Thoracic aorta (tissue), 2 donors: ENCODE measurements around the gene LEF1. TPM values are rescaled to one million over a fixed set of nuclear protein-coding genes. Genes with fewer than 3 reads are reported as not detected.

ENCODE experiments used
- ATAC-seq: fragments of 150-250 bp; one replicate; pipeline ENCODE4 v1.8.0; 2017; ENCODE audit warnings: low read depth; ENCODE audit not compliant: insufficient number of reproducible peaks, low FRiP score
- DNase-seq: peaks from one replicate; pipeline ENCODE4 v3.0.0-alpha.2; 2020; ENCODE audit warnings: low spot score
- H3K27ac ChIP-seq, 2 donors: fragments of 200-600 bp; sonication (generic); 1 replicate in 1 of 2; 2 replicates in 1 of 2; pipeline ENCODE4 v1.5.1; 2016; ENCODE audit warnings: mild to moderate bottlenecking in 2 of 2, moderate library complexity in 2 of 2
- H3K27me3 ChIP-seq: fragments of 200-600 bp; sonication (generic); replicated peaks from 2 replicates; pipeline ENCODE4 v1.6.0; 2016; ENCODE audit warnings: mild to moderate bottlenecking; ENCODE audit not compliant: insufficient read depth
- H3K36me3 ChIP-seq: fragments of 200-600 bp; sonication (generic); one replicate; pipeline ENCODE4 v1.5.1; 2016
- H3K4me1 ChIP-seq, 2 donors: fragments of 200-600 bp; sonication (generic); 1 replicate in 1 of 2; 2 replicates in 1 of 2; pipeline versions ENCODE4 v1.5.1 to v1.6.0; 2016; ENCODE audit warnings: low read depth in 2 of 2, mild to moderate bottlenecking in 1 of 2; ENCODE audit not compliant: control insufficient read depth in 1 of 2
- H3K4me3 ChIP-seq: fragments of 200-600 bp; sonication (generic); 2 replicates; pipeline ENCODE4 v1.5.1; 2016; ENCODE audit warnings: mild to moderate bottlenecking
- H3K9me3 ChIP-seq: fragments of 200-600 bp; sonication (generic); 2 replicates; pipeline ENCODE4 v1.5.1; 2016
- total RNA-seq, 2 donors: library from RNA; depleted of rRNA; stranded (reverse); fragments of >200 nt; gene quantifications; one replicate each; pipeline versions ENCODE4 v1.1.0 to v1.2.3, GENCODE V29; 2016
- TF ChIP-seq, protein P1 (sequence below): fragments of 200-600 bp; sonication (generic); IDR thresholded peaks from one replicate; pipeline ENCODE4 v1.5.1; 2019; ENCODE audit warnings: antibody characterized with exemption

LEF1 gene
- total RNA-seq, 2 donors from 2014 or later, result 0.54 to 3.2 TPM

- Histone ChIP-seq H3K36me3 (no peaks in the 10 kb centered on the region), H3K9me3 (no peaks in the 10 kb centered on the region), H3K4me3 (no peak overlapping the region), H3K4me1 (peaks cover 0 to 13% of the 10 kb centered on the region in 2 donors), H3K27ac (no peak overlapping the region), H3K27me3 (no peaks in the 10 kb centered on the region)
- ATAC-seq (no peak), DNase-seq (no peak)
- TF ChIP-seq, protein P1, sequence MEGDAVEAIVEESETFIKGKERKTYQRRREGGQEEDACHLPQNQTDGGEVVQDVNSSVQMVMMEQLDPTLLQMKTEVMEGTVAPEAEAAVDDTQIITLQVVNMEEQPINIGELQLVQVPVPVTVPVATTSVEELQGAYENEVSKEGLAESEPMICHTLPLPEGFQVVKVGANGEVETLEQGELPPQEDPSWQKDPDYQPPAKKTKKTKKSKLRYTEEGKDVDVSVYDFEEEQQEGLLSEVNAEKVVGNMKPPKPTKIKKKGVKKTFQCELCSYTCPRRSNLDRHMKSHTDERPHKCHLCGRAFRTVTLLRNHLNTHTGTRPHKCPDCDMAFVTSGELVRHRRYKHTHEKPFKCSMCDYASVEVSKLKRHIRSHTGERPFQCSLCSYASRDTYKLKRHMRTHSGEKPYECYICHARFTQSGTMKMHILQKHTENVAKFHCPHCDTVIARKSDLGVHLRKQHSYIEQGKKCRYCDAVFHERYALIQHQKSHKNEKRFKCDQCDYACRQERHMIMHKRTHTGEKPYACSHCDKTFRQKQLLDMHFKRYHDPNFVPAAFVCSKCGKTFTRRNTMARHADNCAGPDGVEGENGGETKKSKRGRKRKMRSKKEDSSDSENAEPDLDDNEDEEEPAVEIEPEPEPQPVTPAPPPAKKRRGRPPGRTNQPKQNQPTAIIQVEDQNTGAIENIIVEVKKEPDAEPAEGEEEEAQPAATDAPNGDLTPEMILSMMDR, result no peak
Observed at GRCh38 chr4:108048157-108048556, 120.6 kb downstream of the LEF1 start.

DNA sequence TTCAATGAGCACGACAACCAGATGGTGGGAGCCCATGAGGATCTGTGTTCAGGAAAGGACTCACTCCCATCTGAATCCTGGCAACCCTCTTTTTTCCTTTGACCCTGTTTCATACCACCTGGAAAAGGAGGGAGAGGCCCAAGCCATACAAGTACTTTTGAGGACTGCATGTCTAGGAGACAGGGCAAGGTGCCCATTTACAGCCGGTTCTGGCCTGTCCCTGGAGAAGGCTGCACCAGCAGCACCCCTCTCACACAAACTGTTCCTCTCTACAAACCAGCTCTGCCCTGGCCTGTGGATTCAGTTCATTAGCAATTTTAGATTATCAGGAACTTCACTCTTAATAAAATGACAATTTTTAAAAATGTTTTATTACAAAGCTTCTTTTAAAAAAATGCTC is 121.5 kb downstream of the LEF1 start:
- TF ChIP-seq, protein P1, result no peak
- no peak overlapping the region for H3K4me3 ChIP-seq
- peaks cover 0 to 13% of the 10 kb centered on the region in 2 donors for H3K4me1 ChIP-seq
- H3K27me3 ChIP-seq, result no peaks in the 10 kb centered on the region
- H3K36me3 ChIP-seq, result no peaks in the 10 kb centered on the region
- ATAC-seq (no peak), DNase-seq (no peak)
- no peak overlapping the region for H3K27ac ChIP-seq
- no peaks in the 10 kb centered on the region for H3K9me3 ChIP-seq

DNA sequence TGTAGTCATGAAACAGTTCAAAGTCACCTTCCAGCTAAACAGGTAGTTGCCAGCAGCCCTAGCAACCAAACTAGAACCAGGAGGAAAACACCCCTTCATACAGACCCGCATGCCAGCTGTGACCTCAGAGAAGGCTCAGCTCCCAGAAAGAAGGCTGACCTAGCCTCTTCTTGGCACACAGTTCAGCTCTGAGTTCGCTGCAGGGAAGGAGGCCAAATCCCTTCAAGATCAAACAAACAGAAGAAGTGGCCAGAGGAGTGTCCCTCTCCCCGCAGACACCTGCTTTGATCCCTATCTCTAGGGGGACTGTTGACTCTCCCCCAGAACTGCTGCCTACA is 123.1 kb downstream of the LEF1 start:
- no peak overlapping the region for H3K27ac ChIP-seq
- ATAC-seq, result no peak
- no peak for DNase-seq

GRCh38 chr4:108044951-108045686 is 123.6 kb downstream of the LEF1 start:
- peaks cover 0 to 13% of the 10 kb centered on the region in 2 donors for H3K4me1 ChIP-seq
- no peak overlapping the region for H3K4me3 ChIP-seq
- H3K27ac ChIP-seq, result no peak overlapping the region
- no peaks in the 10 kb centered on the region for H3K36me3 ChIP-seq
- no peaks in the 10 kb centered on the region for H3K27me3 ChIP-seq
- DNase-seq, result no peak
- TF ChIP-seq, protein P1, result no peak
- no peak for ATAC-seq
- H3K9me3 ChIP-seq, result no peaks in the 10 kb centered on the region

More for the DNA sequence above, 123.1 kb downstream of the LEF1 start:
- H3K27me3 ChIP-seq, result no peaks in the 10 kb centered on the region
- no peaks in the 10 kb centered on the region for H3K9me3 ChIP-seq
- no peaks in the 10 kb centered on the region for H3K36me3 ChIP-seq
- TF ChIP-seq, protein P1, result no peak
- no peak overlapping the region for H3K4me3 ChIP-seq
- peaks cover 0 to 13% of the 10 kb centered on the region in 2 donors for H3K4me1 ChIP-seq

DNA sequence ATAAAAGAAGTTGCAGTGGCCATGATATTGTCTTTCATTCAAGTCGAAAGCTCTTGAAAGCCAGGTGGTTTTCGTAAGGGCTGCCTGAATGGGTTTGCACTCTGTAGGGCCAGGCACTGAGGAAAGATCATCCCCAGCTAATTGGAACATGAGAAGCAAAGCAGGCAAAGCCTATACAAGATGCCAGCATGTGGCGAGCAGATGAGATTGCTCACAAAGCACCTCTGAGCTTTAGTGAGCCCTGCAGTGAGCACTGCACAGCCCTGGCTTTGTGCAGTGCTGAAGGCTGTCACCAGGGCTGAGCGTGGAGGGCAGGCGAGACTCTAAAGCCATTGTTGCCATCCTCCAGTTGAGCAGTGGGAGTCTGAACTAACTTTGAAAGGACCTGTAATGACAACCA is 125.2 kb downstream of the LEF1 start:
- Histone ChIP-seq H3K9me3 (no peaks in the 10 kb centered on the region), H3K27ac (no peak overlapping the region), H3K27me3 (no peaks in the 10 kb centered on the region), H3K4me1 (peaks cover 0 to 13% of the 10 kb centered on the region in 2 donors), H3K4me3 (no peak overlapping the region), H3K36me3 (no peaks in the 10 kb centered on the region)
- ATAC-seq (no peak), DNase-seq (no peak)
- TF ChIP-seq, protein P1, result no peak
